Nephron progenitor cell (in vitro differentiated cells): ENCODE measurements around the gene GATC.

Experiments
- DNase-seq: peaks from one replicate; pipeline ENCODE4 v3.0.0; 2021
- H3K27ac Mint-ChIP-seq: 2 replicates; pipeline ENCODE4 v1.8.0; 2021; ENCODE audit warnings: mild to moderate bottlenecking, moderate library complexity, mixed read lengths
- H3K27me3 Mint-ChIP-seq: 2 replicates; pipeline ENCODE4 v1.8.0; 2021; ENCODE audit warnings: mild to moderate bottlenecking, low read depth, mixed read lengths; ENCODE audit not compliant: poor library complexity
- H3K36me3 Mint-ChIP-seq: 2 replicates; pipeline ENCODE4 v1.8.0; 2021; ENCODE audit warnings: low read depth, mixed read lengths
- H3K4me1 Mint-ChIP-seq: 2 replicates; pipeline ENCODE4 v1.8.0; 2021; ENCODE audit warnings: mixed read lengths
- H3K4me3 Mint-ChIP-seq: 2 replicates; pipeline ENCODE4 v1.8.0; 2021; ENCODE audit warnings: mild to moderate bottlenecking, moderate library complexity, mixed read lengths
- H3K9me3 Mint-ChIP-seq: 2 replicates; pipeline ENCODE4 v1.8.0; 2021; ENCODE audit warnings: mild to moderate bottlenecking, moderate library complexity, mixed read lengths
- CTCF ChIP-seq: fragments of 200-600 bp; sonication (generic); IDR thresholded peaks from 2 replicates; pipeline ENCODE4 v1.5.0; 2021; ENCODE audit warnings: antibody characterized with exemption

The GATC gene

GRCh38 chr12:120488057-120488640 is 41.9 kb downstream of the GATC start:
- DNase-seq, result no peak
- H3K4me1 Mint-ChIP-seq, result peaks cover 16% of the 10 kb centered on the region
- H3K4me3 Mint-ChIP-seq, result no peak overlapping the region
- no peak for TF ChIP-seq CTCF
- H3K27ac Mint-ChIP-seq, result peak overlapping the region; percentile 76
- peaks cover 3% of the 10 kb centered on the region for H3K27me3 Mint-ChIP-seq
- H3K9me3 Mint-ChIP-seq, result no peaks in the 10 kb centered on the region
- peaks cover 11% of the 10 kb centered on the region for H3K36me3 Mint-ChIP-seq

- H3K36me3 Mint-ChIP-seq, result peaks cover 9% of the 10 kb centered on the region
Measured at GRCh38 chr12:120489018-120489417, 42.8 kb downstream of the GATC start.

GRCh38 chr12:120490325-120490724 is 44.1 kb downstream of the GATC start:
- Mint-ChIP-seq H3K4me1 (peaks cover 23% of the 10 kb centered on the region), H3K27ac (peak overlapping the region; percentile 52), H3K36me3 (peaks cover 6% of the 10 kb centered on the region), H3K9me3 (no peaks in the 10 kb centered on the region), H3K4me3 (no peak overlapping the region), H3K27me3 (peaks cover 7% of the 10 kb centered on the region)
- DNase-seq, result no peak
- TF ChIP-seq CTCF, result no peak

More at GRCh38 chr12:120489018-120489417, 42.8 kb downstream of the GATC start:
- DNase-seq, result no peak
- Mint-ChIP-seq H3K4me1 (peaks cover 16% of the 10 kb centered on the region), H3K9me3 (no peaks in the 10 kb centered on the region), H3K4me3 (no peak overlapping the region), H3K27ac (peak overlapping the region; percentile 20), H3K27me3 (peaks cover 3% of the 10 kb centered on the region)
- no peak for TF ChIP-seq CTCF

- peaks cover 7% of the 10 kb centered on the region for H3K27me3 Mint-ChIP-seq
- TF ChIP-seq CTCF, result no peak
- no peak overlapping the region for H3K4me3 Mint-ChIP-seq
- no peak for DNase-seq
- H3K9me3 Mint-ChIP-seq, result no peaks in the 10 kb centered on the region
- H3K27ac Mint-ChIP-seq, result peak overlapping the region; percentile 24
- peaks cover 25% of the 10 kb centered on the region for H3K4me1 Mint-ChIP-seq
- peaks cover 6% of the 10 kb centered on the region for H3K36me3 Mint-ChIP-seq
Measured at GRCh38 chr12:120490833-120491512, 44.7 kb downstream of the GATC start.

- Mint-ChIP-seq H3K4me3 (peak overlapping the region; percentile 100), H3K9me3 (no peaks in the 10 kb centered on the region), H3K27ac (peak overlapping the region; percentile 81), H3K4me1 (peaks cover 40% of the 10 kb centered on the region), H3K36me3 (peaks cover 35% of the 10 kb centered on the region), H3K27me3 (peaks cover 3% of the 10 kb centered on the region)
- DNase-seq, result peak; percentile 16
- no peak for TF ChIP-seq CTCF
Measured at GRCh38 chr12:120495186-120495730, 49.0 kb downstream of the GATC start.
